Glutamatergic neuron (in vitro differentiated cells): ENCODE data around the gene PAPLN. TPM values are rescaled to one million over a fixed set of nuclear protein-coding genes. Genes with fewer than 3 reads are reported as not detected.

Experiments
- DNase-seq: peaks from one replicate; pipeline ENCODE4 v3.0.0; 2022
- H3K27ac Mint-ChIP-seq: one replicate; pipeline ENCODE4 v1.8.0; 2020; ENCODE audit warnings: mild to moderate bottlenecking, mixed read lengths, inconsistent platforms; ENCODE audit not compliant: unreplicated experiment
- H3K27me3 Mint-ChIP-seq: one replicate; pipeline ENCODE4 v1.8.0; 2020; ENCODE audit warnings: mild to moderate bottlenecking, moderate library complexity, mixed read lengths, inconsistent platforms; ENCODE audit not compliant: unreplicated experiment
- H3K36me3 Mint-ChIP-seq: one replicate; pipeline ENCODE4 v1.8.0; 2020; ENCODE audit warnings: mild to moderate bottlenecking, mixed read lengths, inconsistent platforms; ENCODE audit not compliant: unreplicated experiment
- H3K4me1 Mint-ChIP-seq: one replicate; pipeline ENCODE4 v1.8.0; 2020; ENCODE audit warnings: mild to moderate bottlenecking, low read depth, mixed read lengths, inconsistent platforms; ENCODE audit not compliant: unreplicated experiment
- H3K4me3 Mint-ChIP-seq: one replicate; pipeline ENCODE4 v1.8.0; 2020; ENCODE audit warnings: mild to moderate bottlenecking, mixed read lengths, inconsistent platforms; ENCODE audit not compliant: unreplicated experiment
- H3K9me3 Mint-ChIP-seq: one replicate; pipeline ENCODE4 v1.8.0; 2020; ENCODE audit warnings: mild to moderate bottlenecking, moderate library complexity, mixed read lengths, inconsistent platforms; ENCODE audit not compliant: unreplicated experiment
- CTCF ChIP-seq: fragments of 200-600 bp; sonication (generic); IDR thresholded peaks from one replicate; pipeline ENCODE4 v1.5.0; 2021; ENCODE audit not compliant: partially characterized antibody, unreplicated experiment
- total RNA-seq: library from RNA; stranded (reverse); fragmentation: NEBNext Ultra II Directional; extraction: Animal tissue kit (Norgen Biotek cat#: 25700); gene quantifications from one replicate; pipeline ENCODE4 v1.2.1, GENCODE V29; 2021; ENCODE audit not compliant: unreplicated experiment

The PAPLN gene
- total RNA-seq, 1 donor from 2014 or later, result 2.8 TPM

- H3K36me3 Mint-ChIP-seq, result no peaks in the 10 kb centered on the region
- peaks cover 4% of the 10 kb centered on the region for H3K27me3 Mint-ChIP-seq
- H3K27ac Mint-ChIP-seq, result no peak overlapping the region
- peaks cover 3% of the 10 kb centered on the region for H3K9me3 Mint-ChIP-seq
- TF ChIP-seq CTCF, result no peak
- no peak overlapping the region for H3K4me3 Mint-ChIP-seq
- peaks cover 4% of the 10 kb centered on the region for H3K4me1 Mint-ChIP-seq
- DNase-seq, result no peak
Observed at GRCh38 chr14:73258845-73259611, 21.7 kb downstream of the PAPLN start.

- no peaks in the 10 kb centered on the region for H3K36me3 Mint-ChIP-seq
- no peak overlapping the region for H3K27ac Mint-ChIP-seq
- H3K4me1 Mint-ChIP-seq, result peaks cover 4% of the 10 kb centered on the region
- H3K4me3 Mint-ChIP-seq, result no peak overlapping the region
- peaks cover 4% of the 10 kb centered on the region for H3K27me3 Mint-ChIP-seq
- DNase-seq, result no peak
- peaks cover 2% of the 10 kb centered on the region for H3K9me3 Mint-ChIP-seq
- TF ChIP-seq CTCF, result no peak
Observed at GRCh38 chr14:73259837-73260236, 22.5 kb downstream of the PAPLN start.

GRCh38 chr14:73260574-73260973 is 23.3 kb downstream of the PAPLN start:
- Mint-ChIP-seq H3K27ac (no peak overlapping the region), H3K9me3 (peaks cover 2% of the 10 kb centered on the region), H3K4me1 (peaks cover 6% of the 10 kb centered on the region), H3K36me3 (no peaks in the 10 kb centered on the region), H3K27me3 (peaks cover 4% of the 10 kb centered on the region), H3K4me3 (no peak overlapping the region)
- no peak for TF ChIP-seq CTCF
- DNase-seq, result no peak

GRCh38 chr14:73261075-73261474 is 23.8 kb downstream of the PAPLN start:
- H3K27me3 Mint-ChIP-seq, result peaks cover 4% of the 10 kb centered on the region
- no peak for DNase-seq

More at GRCh38 chr14:73261075-73261474, 23.8 kb downstream of the PAPLN start:
- H3K27ac Mint-ChIP-seq, result no peak overlapping the region
- no peak overlapping the region for H3K4me3 Mint-ChIP-seq
- H3K36me3 Mint-ChIP-seq, result no peaks in the 10 kb centered on the region
- H3K4me1 Mint-ChIP-seq, result peaks cover 6% of the 10 kb centered on the region
- no peak for TF ChIP-seq CTCF
- peaks cover 6% of the 10 kb centered on the region for H3K9me3 Mint-ChIP-seq
